Heart left ventricle (tissue), 13 donors: Measurements from ENCODE around the gene GUCA1A.

ENCODE experiments used
- POLR2A ChIP-seq, 2 donors: fragments of 450-650 bp; IDR thresholded peaks; one replicate each; pipeline ENCODE4 v1.6.1; 2017; ENCODE audit warnings: antibody characterized with exemption in 2 of 2, mild to moderate bottlenecking in 2 of 2, moderate library complexity in 2 of 2
- TF ChIP-seq, protein P1 (sequence below), 12 donors: fragments of 200-600 bp; sonication (generic) in 4 of 12; IDR thresholded peaks; one replicate each; pipeline versions ENCODE4 v1.5.0 to v1.8.0; 2018 to 2022; ENCODE audit warnings: antibody characterized with exemption in 12 of 12, mild to moderate bottlenecking in 5 of 12
- donor health status: ischemic (EF 13 %, LVEDD 7.1; RV severe dilation, severe dysfunction).
- donor health status: DM: no; HTN: yes; CAD: no.
- donor health status: DM: no; HTN: no; CAD: no.
- donor health status: ischemic (EF 25% LVEDD 6.9; RV normal size, moderate dysfunction).
- donor health status: ischemic (EF 25% LVEDD 5.7; RV mildly dilated, moderate dysfunction).
- donor health status: ischemic (EF 35%, LVEDD 5.7; RV mildly dilated, moderate dysfunction).
- donor health status: nonischemic (EF 11% LVEDD 7.7; RV severe dilation, severe dysfunction).
- donor health status: DM: yes; HTN: yes; CAD: no.
- donor health status: PGD.
- donor health status: ischemic (EF 29% LVEDD 5.4; RV normal size, mild dysfunction).
- donor health status: nonischemic (EF 23%, LVEDD 6.1; RV moderate dilation, normal function).

DNA sequence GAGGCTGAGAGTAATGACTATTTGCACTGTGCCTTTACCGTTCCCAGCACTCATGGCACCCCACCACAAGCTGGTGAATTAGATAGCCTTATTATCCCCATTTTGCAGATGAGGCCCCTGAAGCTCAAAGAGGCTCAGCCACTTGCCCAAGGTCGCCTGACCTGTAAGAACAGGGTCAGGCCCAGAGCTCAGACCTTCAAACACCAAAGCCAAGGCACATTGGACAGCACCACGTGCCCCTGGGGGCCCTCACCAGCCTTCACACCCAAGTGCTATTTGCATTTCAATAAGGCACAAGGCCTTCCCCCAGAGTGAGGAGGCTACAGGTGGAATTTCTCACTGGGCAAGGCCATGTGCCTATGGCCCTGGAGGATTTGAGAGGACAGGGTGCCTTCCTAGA lies 16.5 kb upstream of the GUCA1A start:
- TF ChIP-seq, protein P1, sequence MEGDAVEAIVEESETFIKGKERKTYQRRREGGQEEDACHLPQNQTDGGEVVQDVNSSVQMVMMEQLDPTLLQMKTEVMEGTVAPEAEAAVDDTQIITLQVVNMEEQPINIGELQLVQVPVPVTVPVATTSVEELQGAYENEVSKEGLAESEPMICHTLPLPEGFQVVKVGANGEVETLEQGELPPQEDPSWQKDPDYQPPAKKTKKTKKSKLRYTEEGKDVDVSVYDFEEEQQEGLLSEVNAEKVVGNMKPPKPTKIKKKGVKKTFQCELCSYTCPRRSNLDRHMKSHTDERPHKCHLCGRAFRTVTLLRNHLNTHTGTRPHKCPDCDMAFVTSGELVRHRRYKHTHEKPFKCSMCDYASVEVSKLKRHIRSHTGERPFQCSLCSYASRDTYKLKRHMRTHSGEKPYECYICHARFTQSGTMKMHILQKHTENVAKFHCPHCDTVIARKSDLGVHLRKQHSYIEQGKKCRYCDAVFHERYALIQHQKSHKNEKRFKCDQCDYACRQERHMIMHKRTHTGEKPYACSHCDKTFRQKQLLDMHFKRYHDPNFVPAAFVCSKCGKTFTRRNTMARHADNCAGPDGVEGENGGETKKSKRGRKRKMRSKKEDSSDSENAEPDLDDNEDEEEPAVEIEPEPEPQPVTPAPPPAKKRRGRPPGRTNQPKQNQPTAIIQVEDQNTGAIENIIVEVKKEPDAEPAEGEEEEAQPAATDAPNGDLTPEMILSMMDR (IDR thresholded peaks at IDR 0.05) = no peak
- TF ChIP-seq POLR2A (IDR thresholded peaks at IDR 0.05) = no peak
